SK-N-SH (cell line): ENCODE data around the gene WSCD1. TPM values are rescaled to one million over a fixed set of nuclear protein-coding genes. Genes with fewer than 3 reads are reported as not detected.

Experiments
- CTCF ChIA-PET: fragments of 300-600, 350-600 bp; formaldehyde crosslinking; extraction: SDS; loops from one replicate; lab custom pipeline; 2021; lab: Yijun Ruan, JAX
- POLR2A ChIA-PET: fragments of 350-600 bp; sonication (Branson Sonifier 250); formaldehyde crosslinking; extraction: SDS; loops from one replicate; lab custom pipeline; 2020; ENCODE audit warnings: antibody characterized with exemption, inconsistent platforms; lab: Yijun Ruan, JAX
- DNase-seq: peaks from one replicate; pipeline ENCODE4 v3.0.0; 2012
- H2AFZ ChIP-seq: fragments of 200-600 bp; sonication (generic); 2 replicates; pipeline ENCODE4 v1.8.1; 2016; ENCODE audit warnings: antibody characterized with exemption, mild to moderate bottlenecking, low read depth
- H3F3A ChIP-seq: fragments of 200-600 bp; sonication (generic); replicated peaks from 2 replicates; pipeline ENCODE3; 2016; ENCODE audit warnings: antibody characterized with exemption, mild to moderate bottlenecking; ENCODE audit not compliant: insufficient read depth
- H3K27ac ChIP-seq, 2 experiments: fragments of 200-500 bp in 1 of 2; fragments of 200-600 bp in 1 of 2; sonication (Bioruptor generic) in 1 of 2; sonication (generic), shearing (Covaris generic) in 1 of 2; 2 replicates each; pipeline versions ENCODE4 v1.5.1 to v1.6.1; 2014 to 2016; ENCODE audit warnings: low read depth in 2 of 2, inconsistent platforms in 1 of 2, low read length in 1 of 2, mild to moderate bottlenecking in 1 of 2, mixed read lengths in 1 of 2
- H3K27me3 ChIP-seq: fragments of 200-600 bp; sonication (generic), shearing (Covaris generic); 2 replicates; pipeline ENCODE4 v1.6.1; 2016; ENCODE audit warnings: mixed run types; ENCODE audit not compliant: insufficient read depth
- H3K36me3 ChIP-seq, 2 experiments: fragments of 200-500 bp in 1 of 2; fragments of 200-600 bp in 1 of 2; sonication (Bioruptor generic) in 1 of 2; sonication (generic) in 1 of 2; replicated peaks in 1 of 2; 2 replicates each; pipeline versions ENCODE3 to v1.5.1; 2014 to 2016; ENCODE audit warnings: low read length in 1 of 2, mild to moderate bottlenecking in 1 of 2; ENCODE audit not compliant: insufficient read depth in 2 of 2, control insufficient read depth in 1 of 2
- H3K4me1 ChIP-seq, 2 experiments: fragments of 200-500 bp in 1 of 2; fragments of 200-600 bp in 1 of 2; sonication (Bioruptor generic) in 1 of 2; sonication (generic), shearing (Covaris generic) in 1 of 2; 2 replicates each; pipeline versions ENCODE4 v1.5.1 to v1.6.1; 2014 to 2016; ENCODE audit warnings: low read depth in 1 of 2, low read length in 1 of 2, mixed run types in 1 of 2; ENCODE audit not compliant: insufficient read depth in 2 of 2, control insufficient read depth in 1 of 2
- H3K4me2 ChIP-seq: fragments of 200-600 bp; sonication (generic), shearing (Covaris generic); 2 replicates; pipeline ENCODE4 v1.6.1; 2017; ENCODE audit warnings: mixed run types
- H3K4me3 ChIP-seq, 2 experiments: fragments of 200-500 bp in 1 of 2; fragments of 200-600 bp in 1 of 2; sonication (Bioruptor generic) in 1 of 2; sonication (generic), shearing (Covaris generic) in 1 of 2; 2 replicates each; pipeline versions ENCODE4 v1.5.1 to v1.8.1; 2014 to 2016; ENCODE audit warnings: low read depth in 2 of 2, inconsistent platforms in 1 of 2, low read length in 1 of 2, mild to moderate bottlenecking in 1 of 2, mixed read lengths in 1 of 2, moderate library complexity in 1 of 2
- H3K79me2 ChIP-seq: fragments of 200-600 bp; sonication (generic); 2 replicates; pipeline ENCODE4 v1.8.1; 2017; ENCODE audit warnings: mild to moderate bottlenecking; ENCODE audit not compliant: insufficient read depth
- H3K9ac ChIP-seq: fragments of 200-600 bp; sonication (generic); 2 replicates; pipeline ENCODE4 v1.6.1; 2017; ENCODE audit warnings: mixed run types
- H3K9me2 ChIP-seq: fragments of 200-600 bp; sonication (generic); 2 replicates; pipeline ENCODE4 v1.6.1; 2017; ENCODE audit warnings: mixed run types
- H3K9me3 ChIP-seq: fragments of 200-600 bp; sonication (generic); 2 replicates; pipeline ENCODE4 v1.6.1; 2017; ENCODE audit warnings: mixed run types, mild to moderate bottlenecking, moderate library complexity
- H4K20me1 ChIP-seq: fragments of 200-600 bp; sonication (generic); 2 replicates; pipeline ENCODE4 v1.6.1; 2017; ENCODE audit warnings: mild to moderate bottlenecking, mixed run types; ENCODE audit not compliant: insufficient read depth
- CHD2 ChIP-seq: fragments of 150-350 bp; IDR thresholded peaks from 2 replicates; pipeline ENCODE4 v1.6.1; 2018; ENCODE audit warnings: low read length; ENCODE audit not compliant: partially characterized antibody
- ELF1 ChIP-seq: IDR thresholded peaks from 2 replicates; pipeline ENCODE4 v1.4.0; 2012
- EP300 ChIP-seq, 2 experiments: IDR thresholded peaks; 2 replicates each; pipeline versions ENCODE4 v1.4.0 to v1.6.1; 2012; ENCODE audit warnings: borderline replicate concordance in 1 of 2, low read depth in 1 of 2, low read length in 1 of 2
- FOSL2 ChIP-seq: IDR thresholded peaks from 2 replicates; pipeline ENCODE4 v1.4.0; 2012; ENCODE audit warnings: low read depth, mild to moderate bottlenecking, moderate library complexity, borderline replicate concordance
- FOXM1 ChIP-seq: IDR thresholded peaks from 2 replicates; pipeline ENCODE4 v1.4.0; 2012; ENCODE audit warnings: low read depth, mild to moderate bottlenecking
- GATA2 ChIP-seq: sonication (generic); formaldehyde crosslinking; IDR thresholded peaks from 2 replicates; pipeline ENCODE4 v1.5.0; 2020; ENCODE audit warnings: mild to moderate bottlenecking, missing genetic modification reagents
- MEF2A ChIP-seq: IDR thresholded peaks from 2 replicates; pipeline ENCODE4 v1.4.0; 2012; ENCODE audit warnings: low read depth, borderline replicate concordance
- MXI1 ChIP-seq: IDR thresholded peaks from 2 replicates; pipeline ENCODE4 v1.6.1; 2012; ENCODE audit warnings: mild to moderate bottlenecking, low read depth, low read length, improper control_type of control experiment
- NFIC ChIP-seq: IDR thresholded peaks from 2 replicates; pipeline ENCODE4 v1.4.0; 2012; ENCODE audit warnings: borderline replicate concordance
- NRF1 ChIP-seq: IDR thresholded peaks from 2 replicates; pipeline ENCODE4 v1.6.1; 2012; ENCODE audit warnings: low read depth, mild to moderate bottlenecking, low read length
- RCOR1 ChIP-seq: fragments of 150-350 bp; IDR thresholded peaks from 2 replicates; pipeline ENCODE4 v1.6.1; 2017; ENCODE audit warnings: antibody characterized with exemption, low read length
- RXRA ChIP-seq: IDR thresholded peaks from 2 replicates; pipeline ENCODE4 v1.4.0; 2012; ENCODE audit warnings: low read depth, mild to moderate bottlenecking, borderline replicate concordance
- TAF1 ChIP-seq: IDR thresholded peaks from 2 replicates; pipeline ENCODE4 v1.6.1; 2012; ENCODE audit warnings: low read depth, mild to moderate bottlenecking, low read length, moderate library complexity, borderline replicate concordance
- TEAD4 ChIP-seq: IDR thresholded peaks from 2 replicates; pipeline ENCODE4 v1.4.0; 2012; ENCODE audit warnings: mild to moderate bottlenecking, borderline replicate concordance; ENCODE audit not compliant: insufficient read depth
- YY1 ChIP-seq: IDR thresholded peaks from 2 replicates; pipeline ENCODE4 v1.4.0; 2012; ENCODE audit warnings: low read depth, mild to moderate bottlenecking
- WGBS: methylation state at CpG from one replicate; pipeline ENCODE4 v1.1.6; 2017; ENCODE audit warnings: low lambda C conversion rate; 5-methylcytosine and 5-hydroxymethylcytosine counted together
- polyA plus RNA-seq, 3 experiments: library from polyadenylated mRNA; depleted of rRNA; stranded (reverse); fragments of >200 nt; gene quantifications; 2 replicates each; pipeline ENCODE4 v1.2.3, GENCODE V29; 2012
- TF ChIP-seq, protein P1 (sequence below): IDR thresholded peaks from 2 replicates; pipeline ENCODE4 v1.6.1; 2012; ENCODE audit warnings: mild to moderate bottlenecking, low read depth, low read length, moderate library complexity
- TF ChIP-seq, protein P2 (sequence below): fragments of 150-350 bp; IDR thresholded peaks from 2 replicates; pipeline ENCODE4 v1.6.1; 2016; ENCODE audit warnings: mild to moderate bottlenecking, low read depth, low read length
- TF ChIP-seq, protein P3 (sequence below): IDR thresholded peaks from 2 replicates; pipeline ENCODE4 v1.4.0; 2012; ENCODE audit warnings: low read depth, borderline replicate concordance
- TF ChIP-seq, protein P4 (sequence below): fragments of 150-350 bp; IDR thresholded peaks from 2 replicates; pipeline ENCODE4 v1.6.1; 2017; ENCODE audit warnings: antibody characterized with exemption, low read length, low read depth, borderline replicate concordance
- TF ChIP-seq, protein P5 (sequence below): fragments of 200-600 bp; sonication (generic); IDR thresholded peaks from 2 replicates; pipeline ENCODE4 v1.6.1; 2017; ENCODE audit warnings: antibody characterized with exemption, mild to moderate bottlenecking, moderate library complexity
- TF ChIP-seq, protein P6 (sequence below): IDR thresholded peaks from 2 replicates; pipeline ENCODE4 v1.4.0; 2012; ENCODE audit warnings: low read depth

WSCD1 gene
- polyA plus RNA-seq, 1 of the 3 experiments (the other 2 are of a cell fraction): 0.03 TPM

- H3K9me2 ChIP-seq: no peaks in the 10 kb centered on the region
- H3K4me1 ChIP-seq: no peaks in the 10 kb centered on the region
- no peaks in the 10 kb centered on the region for H3K79me2 ChIP-seq
- no peaks in the 10 kb centered on the region for H3K36me3 ChIP-seq
- H4K20me1 ChIP-seq: no peaks in the 10 kb centered on the region
- H3F3A ChIP-seq: no peaks in the 10 kb centered on the region
- no peak overlapping the region for H3K4me3 ChIP-seq
- TF ChIP-seq, protein P1, sequence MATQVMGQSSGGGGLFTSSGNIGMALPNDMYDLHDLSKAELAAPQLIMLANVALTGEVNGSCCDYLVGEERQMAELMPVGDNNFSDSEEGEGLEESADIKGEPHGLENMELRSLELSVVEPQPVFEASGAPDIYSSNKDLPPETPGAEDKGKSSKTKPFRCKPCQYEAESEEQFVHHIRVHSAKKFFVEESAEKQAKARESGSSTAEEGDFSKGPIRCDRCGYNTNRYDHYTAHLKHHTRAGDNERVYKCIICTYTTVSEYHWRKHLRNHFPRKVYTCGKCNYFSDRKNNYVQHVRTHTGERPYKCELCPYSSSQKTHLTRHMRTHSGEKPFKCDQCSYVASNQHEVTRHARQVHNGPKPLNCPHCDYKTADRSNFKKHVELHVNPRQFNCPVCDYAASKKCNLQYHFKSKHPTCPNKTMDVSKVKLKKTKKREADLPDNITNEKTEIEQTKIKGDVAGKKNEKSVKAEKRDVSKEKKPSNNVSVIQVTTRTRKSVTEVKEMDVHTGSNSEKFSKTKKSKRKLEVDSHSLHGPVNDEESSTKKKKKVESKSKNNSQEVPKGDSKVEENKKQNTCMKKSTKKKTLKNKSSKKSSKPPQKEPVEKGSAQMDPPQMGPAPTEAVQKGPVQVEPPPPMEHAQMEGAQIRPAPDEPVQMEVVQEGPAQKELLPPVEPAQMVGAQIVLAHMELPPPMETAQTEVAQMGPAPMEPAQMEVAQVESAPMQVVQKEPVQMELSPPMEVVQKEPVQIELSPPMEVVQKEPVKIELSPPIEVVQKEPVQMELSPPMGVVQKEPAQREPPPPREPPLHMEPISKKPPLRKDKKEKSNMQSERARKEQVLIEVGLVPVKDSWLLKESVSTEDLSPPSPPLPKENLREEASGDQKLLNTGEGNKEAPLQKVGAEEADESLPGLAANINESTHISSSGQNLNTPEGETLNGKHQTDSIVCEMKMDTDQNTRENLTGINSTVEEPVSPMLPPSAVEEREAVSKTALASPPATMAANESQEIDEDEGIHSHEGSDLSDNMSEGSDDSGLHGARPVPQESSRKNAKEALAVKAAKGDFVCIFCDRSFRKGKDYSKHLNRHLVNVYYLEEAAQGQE: no peak
- no peak for TF ChIP-seq ELF1
- TF ChIP-seq FOXM1: no peak
- no peak for TF ChIP-seq GATA2 (CRISPR knock-in tag)
- no peak for TF ChIP-seq MXI1
- TF ChIP-seq, protein P2, sequence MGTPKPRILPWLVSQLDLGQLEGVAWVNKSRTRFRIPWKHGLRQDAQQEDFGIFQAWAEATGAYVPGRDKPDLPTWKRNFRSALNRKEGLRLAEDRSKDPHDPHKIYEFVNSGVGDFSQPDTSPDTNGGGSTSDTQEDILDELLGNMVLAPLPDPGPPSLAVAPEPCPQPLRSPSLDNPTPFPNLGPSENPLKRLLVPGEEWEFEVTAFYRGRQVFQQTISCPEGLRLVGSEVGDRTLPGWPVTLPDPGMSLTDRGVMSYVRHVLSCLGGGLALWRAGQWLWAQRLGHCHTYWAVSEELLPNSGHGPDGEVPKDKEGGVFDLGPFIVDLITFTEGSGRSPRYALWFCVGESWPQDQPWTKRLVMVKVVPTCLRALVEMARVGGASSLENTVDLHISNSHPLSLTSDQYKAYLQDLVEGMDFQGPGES: no peak
- TF ChIP-seq FOSL2: no peak
- TF ChIP-seq NRF1: no peak
- TF ChIP-seq CHD2: no peak
- no peak for TF ChIP-seq TAF1
- no peak overlapping the region for H3K9ac ChIP-seq
- H3K4me2 ChIP-seq: no peak overlapping the region
- no peaks in the 10 kb centered on the region for H3K9me3 ChIP-seq
- POLR2A ChIA-PET: no interaction called here
- H3K27ac ChIP-seq: no peak overlapping the region
- CTCF ChIA-PET: interaction anchor here (1.3 kb wide), 1 partner anchor 21 kb away, joined by 3 read pairs; no protein-coding TSS in a partner anchor
- no peak for DNase-seq
- 52% methylated on average over 10 of the region's 10 CpGs for WGBS
- no peaks in the 10 kb centered on the region; the same call in none of the 2 replicates for H3K27me3 ChIP-seq
- no peak overlapping the region for H2AFZ ChIP-seq
These were observed 31.5 kb downstream of the WSCD1 start for GRCh38 chr17:6101706-6102105.

GRCh38 chr17:6102615-6103014 lies 32.4 kb downstream of the WSCD1 start:
- no peaks in the 10 kb centered on the region for H3F3A ChIP-seq
- ChIA-PET POLR2A (no interaction called here), CTCF (interaction anchor here (1.3 kb wide), 1 partner anchor 22 kb away, joined by 3 read pairs; no protein-coding TSS in a partner anchor)
- no peak overlapping the region for H3K4me3 ChIP-seq
- WGBS: 28% methylated on average over 3 of the region's 3 CpGs
- no peaks in the 10 kb centered on the region for H3K79me2 ChIP-seq
- no peak overlapping the region for H3K9ac ChIP-seq
- no peak overlapping the region for H3K4me2 ChIP-seq
- H3K4me1 ChIP-seq: no peaks in the 10 kb centered on the region
- no peaks in the 10 kb centered on the region; the same call in 1 of the 2 replicates for H3K27me3 ChIP-seq
- no peaks in the 10 kb centered on the region for H3K9me3 ChIP-seq
- no peaks in the 10 kb centered on the region for H3K9me2 ChIP-seq
- no peaks in the 10 kb centered on the region for H4K20me1 ChIP-seq
- H3K27ac ChIP-seq: no peak overlapping the region
- H3K36me3 ChIP-seq: no peaks in the 10 kb centered on the region
- no peak for DNase-seq
- H2AFZ ChIP-seq: no peak overlapping the region
- TF ChIP-seq, protein P3, sequence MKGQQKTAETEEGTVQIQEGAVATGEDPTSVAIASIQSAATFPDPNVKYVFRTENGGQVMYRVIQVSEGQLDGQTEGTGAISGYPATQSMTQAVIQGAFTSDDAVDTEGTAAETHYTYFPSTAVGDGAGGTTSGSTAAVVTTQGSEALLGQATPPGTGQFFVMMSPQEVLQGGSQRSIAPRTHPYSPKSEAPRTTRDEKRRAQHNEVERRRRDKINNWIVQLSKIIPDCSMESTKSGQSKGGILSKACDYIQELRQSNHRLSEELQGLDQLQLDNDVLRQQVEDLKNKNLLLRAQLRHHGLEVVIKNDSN: no peak
- TF ChIP-seq, protein P4, sequence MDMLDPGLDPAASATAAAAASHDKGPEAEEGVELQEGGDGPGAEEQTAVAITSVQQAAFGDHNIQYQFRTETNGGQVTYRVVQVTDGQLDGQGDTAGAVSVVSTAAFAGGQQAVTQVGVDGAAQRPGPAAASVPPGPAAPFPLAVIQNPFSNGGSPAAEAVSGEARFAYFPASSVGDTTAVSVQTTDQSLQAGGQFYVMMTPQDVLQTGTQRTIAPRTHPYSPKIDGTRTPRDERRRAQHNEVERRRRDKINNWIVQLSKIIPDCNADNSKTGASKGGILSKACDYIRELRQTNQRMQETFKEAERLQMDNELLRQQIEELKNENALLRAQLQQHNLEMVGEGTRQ: no peak
- TF ChIP-seq, protein P5, sequence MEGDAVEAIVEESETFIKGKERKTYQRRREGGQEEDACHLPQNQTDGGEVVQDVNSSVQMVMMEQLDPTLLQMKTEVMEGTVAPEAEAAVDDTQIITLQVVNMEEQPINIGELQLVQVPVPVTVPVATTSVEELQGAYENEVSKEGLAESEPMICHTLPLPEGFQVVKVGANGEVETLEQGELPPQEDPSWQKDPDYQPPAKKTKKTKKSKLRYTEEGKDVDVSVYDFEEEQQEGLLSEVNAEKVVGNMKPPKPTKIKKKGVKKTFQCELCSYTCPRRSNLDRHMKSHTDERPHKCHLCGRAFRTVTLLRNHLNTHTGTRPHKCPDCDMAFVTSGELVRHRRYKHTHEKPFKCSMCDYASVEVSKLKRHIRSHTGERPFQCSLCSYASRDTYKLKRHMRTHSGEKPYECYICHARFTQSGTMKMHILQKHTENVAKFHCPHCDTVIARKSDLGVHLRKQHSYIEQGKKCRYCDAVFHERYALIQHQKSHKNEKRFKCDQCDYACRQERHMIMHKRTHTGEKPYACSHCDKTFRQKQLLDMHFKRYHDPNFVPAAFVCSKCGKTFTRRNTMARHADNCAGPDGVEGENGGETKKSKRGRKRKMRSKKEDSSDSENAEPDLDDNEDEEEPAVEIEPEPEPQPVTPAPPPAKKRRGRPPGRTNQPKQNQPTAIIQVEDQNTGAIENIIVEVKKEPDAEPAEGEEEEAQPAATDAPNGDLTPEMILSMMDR: no peak
- TF ChIP-seq NFIC (no peak), MEF2A (no peak), TEAD4 (no peak), RXRA (no peak), YY1 (no peak), EP300 (IDR thresholded peaks at IDR 0.05; ENCODE audit: borderline replicate concordance in 1 of 2, low read depth in 1 of 2, low read length in 1 of 2) (no peak), RCOR1 (no peak), FOSL2 (no peak)
- TF ChIP-seq, protein P6, sequence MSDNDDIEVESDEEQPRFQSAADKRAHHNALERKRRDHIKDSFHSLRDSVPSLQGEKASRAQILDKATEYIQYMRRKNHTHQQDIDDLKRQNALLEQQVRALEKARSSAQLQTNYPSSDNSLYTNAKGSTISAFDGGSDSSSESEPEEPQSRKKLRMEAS: no peak
